HCEC 1CT (cell line): ENCODE results near the gene FSHR.

ENCODE experiments used
- DNase-seq: peaks from one replicate; pipeline ENCODE4 v3.0.0-alpha.2; 2017

FSHR gene

DNA sequence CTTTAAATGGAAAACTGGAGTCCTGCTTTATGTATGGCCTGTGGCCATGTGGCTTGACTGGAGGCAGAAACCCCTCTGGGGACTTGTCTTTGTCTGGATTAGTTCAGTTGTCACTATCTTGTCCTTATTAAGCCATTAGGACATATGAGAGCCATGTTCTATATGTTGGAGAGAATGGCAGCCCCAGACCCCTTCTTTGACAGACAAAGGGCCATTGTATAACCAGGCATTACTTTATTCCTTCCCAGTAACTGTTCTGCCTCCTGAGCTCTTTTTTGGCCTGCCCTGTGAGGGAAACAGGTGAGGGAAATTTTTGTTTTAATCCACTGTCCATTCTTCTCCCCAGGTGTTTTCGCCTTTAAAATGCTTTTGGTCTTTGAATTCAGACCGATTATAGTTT is 43.3 kb downstream of the FSHR start:
- no peak for DNase-seq

DNA sequence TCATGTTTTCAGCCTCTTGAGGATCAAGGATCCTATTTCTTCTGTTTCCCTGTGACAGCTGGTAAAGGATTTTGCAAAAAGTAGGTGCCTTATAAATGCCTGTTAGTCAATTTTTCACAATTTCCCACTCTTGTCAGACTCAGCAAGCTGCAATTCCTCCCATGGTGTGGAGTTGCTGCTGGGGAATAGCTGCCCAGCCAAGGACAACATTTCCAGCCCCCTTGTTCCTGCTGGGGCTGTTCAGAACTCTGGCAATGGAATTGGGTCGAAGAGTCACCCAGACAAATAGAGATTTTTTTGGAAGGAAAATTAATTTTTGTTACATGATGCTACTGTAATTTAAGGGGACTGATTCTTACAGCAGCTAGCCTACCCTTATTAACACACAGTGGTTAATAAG is 43.7 kb downstream of the FSHR start:
- no peak for DNase-seq

DNA sequence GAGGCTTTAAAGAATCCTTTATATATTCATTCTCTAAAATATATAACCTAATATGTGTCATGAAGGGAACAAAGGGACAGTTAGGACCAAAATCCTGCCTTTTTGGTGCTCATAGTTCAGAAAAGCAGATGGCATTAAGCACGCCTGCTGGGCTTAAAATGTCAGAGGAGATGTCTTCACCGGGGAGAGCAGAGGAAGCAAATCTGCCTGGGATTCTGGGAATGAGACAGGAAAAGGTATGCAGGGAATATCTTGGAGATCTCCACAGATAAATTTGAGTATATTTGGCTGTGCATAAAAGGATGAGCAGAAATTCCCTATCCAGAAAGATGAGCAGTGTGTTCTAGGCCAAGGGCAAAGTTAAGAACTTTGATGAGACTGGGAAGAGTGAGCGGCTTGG is 45.5 kb downstream of the FSHR start:
- DNase-seq, result no peak

DNA sequence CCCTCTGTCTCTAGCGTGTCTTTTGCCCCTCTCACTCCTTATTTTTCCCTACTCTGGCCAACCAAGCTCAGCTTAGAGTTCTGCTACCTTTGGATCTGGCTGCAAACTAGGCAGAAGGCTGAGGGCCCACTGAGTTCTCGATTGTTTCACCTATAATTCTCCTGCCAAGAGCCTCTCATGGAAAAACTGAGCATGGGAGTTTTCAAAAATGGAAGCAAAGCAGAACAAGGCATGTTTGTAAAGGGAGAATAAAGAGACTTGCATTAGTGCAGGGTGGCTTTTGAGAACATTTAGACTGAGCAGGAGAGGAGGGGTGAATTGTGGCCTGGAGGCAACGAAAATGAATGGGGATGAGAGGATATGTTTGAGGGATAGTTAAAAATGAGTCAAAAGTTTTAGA is 45.9 kb downstream of the FSHR start:
- DNase-seq, result no peak

DNA sequence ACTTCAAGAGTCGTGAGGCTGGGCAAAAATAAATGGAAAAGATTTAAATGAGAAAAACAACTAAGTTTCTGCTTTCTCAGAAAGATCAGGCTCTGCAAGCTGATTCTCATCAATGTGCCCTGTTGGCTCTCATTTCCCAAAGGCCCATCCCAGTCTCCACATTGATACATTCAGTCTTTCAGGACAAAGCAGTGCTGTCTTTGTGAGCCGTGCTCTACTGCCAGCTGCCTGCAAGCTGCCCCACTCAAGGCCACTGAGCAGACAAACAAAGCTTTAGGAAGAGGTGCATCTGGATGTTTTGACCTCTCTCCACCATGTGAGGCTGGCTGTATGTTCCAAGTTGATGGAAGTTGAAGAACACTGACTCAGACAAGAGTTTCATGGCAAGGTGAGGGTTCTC is 48.8 kb downstream of the FSHR start:
- DNase-seq, result no peak

DNA sequence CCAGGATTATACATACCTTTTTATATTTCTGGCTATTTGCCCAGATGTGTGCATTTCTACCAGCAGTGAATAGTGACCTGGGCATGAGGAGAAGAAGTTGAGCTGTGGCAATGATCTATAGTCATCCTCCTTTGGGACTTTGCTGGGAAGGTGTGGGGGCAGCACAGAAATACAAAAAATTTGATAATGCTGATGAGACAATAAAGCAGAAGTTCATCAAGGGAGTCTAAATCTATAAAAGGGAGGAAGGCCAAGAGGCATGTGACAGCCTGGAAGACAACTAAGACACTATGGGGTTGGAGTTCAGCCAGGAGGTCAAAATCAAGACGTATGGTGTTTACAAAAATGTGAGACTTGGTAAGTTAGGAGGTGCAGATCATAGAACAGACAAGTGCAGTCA is 52.2 kb downstream of the FSHR start:
- no peak for DNase-seq

DNA sequence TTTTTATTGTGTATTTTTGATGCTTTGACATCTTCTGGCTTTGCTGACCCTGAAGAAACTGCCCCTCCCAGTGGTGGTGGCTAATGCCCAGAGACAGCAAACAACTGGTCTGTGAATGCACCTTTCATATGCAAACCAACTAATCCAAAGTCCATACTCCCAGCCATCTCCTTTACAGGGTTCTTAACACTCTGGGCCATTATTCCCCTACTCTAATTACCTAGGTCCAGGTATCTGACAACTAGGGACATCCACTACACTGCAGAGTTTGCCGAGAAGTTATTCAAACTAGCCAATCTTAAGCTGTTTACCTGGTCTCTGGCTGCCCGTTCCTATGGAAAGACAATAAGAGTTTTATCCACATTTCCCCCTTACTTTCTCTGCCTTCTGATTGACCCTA is 73.6 kb downstream of the FSHR start:
- no peak for DNase-seq

DNA sequence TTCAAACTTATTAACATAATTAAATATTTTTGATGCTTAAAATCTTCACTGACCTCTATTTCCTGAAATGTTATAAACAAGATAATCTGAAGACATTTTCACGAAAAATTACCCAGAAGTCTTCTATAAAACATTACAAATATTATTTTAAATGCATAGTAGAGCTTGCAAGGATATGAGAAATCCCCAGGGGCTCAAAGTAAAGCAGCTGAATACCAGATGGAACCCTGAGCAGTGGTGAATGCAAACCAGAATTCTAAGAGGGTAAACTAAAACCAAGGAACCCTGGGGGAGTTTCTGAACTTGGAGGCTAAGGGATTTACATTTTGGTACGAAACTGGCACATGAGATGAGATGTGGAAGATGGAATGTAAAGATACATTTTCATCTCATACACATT is 83.6 kb downstream of the FSHR start:
- DNase-seq, result no peak

DNA sequence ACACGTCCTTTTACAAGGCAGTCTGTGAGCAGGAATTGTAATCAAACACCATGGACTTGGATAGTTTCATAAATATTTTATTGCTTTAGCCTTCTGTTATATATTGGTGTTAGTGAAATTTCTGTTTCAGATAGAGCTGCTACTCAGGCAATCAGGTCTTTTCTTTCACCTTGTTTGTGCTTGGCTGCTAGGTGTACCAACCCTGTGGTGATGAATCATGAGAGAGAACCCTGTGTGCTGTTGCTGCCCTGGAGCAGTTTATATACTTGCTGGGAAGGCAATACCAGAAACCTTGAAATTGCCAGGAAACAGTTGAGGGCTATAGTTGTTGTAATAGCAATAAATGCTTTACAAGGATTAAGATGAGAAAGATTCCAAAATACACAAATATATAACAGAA is 84.5 kb downstream of the FSHR start:
- no peak for DNase-seq

DNA sequence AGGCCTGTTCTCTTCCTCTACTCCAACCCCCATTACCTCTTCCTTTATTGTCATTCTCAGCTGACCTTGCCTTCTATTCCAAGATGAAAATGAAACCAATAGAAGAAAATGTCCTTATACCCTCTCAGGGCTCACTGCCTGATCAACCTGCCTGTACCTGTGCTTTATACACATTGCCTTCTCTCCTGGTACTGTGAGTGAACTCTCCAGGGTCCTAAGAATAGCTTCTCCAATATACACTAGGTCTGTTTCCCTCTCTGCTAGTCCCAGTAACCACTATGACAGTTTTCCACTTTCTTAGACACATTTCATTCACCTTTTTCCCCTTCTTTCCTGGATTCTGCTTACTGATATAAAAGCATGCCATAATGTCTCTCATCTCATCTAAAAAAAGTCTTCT is 85.7 kb downstream of the FSHR start:
- no peak for DNase-seq

DNA sequence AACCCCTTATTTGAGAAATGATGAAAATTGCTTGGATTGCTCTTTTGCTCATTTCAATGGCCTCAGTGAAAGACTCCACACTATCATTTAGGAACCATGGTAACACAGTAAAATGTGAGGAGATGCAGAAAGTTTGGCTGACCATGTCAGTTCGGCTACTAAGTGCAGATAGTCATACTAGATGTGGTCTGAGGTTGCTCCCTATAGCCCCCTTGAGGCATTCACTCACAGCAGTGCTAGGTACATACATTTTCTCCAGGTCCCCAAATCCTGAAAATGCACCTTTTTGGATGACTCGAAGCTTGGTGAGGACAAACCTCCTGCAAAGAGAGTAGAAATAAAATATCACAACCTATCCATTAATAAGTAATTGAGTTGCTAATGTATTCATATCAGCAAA is 86.3 kb downstream of the FSHR start:
- DNase-seq, result no peak

DNA sequence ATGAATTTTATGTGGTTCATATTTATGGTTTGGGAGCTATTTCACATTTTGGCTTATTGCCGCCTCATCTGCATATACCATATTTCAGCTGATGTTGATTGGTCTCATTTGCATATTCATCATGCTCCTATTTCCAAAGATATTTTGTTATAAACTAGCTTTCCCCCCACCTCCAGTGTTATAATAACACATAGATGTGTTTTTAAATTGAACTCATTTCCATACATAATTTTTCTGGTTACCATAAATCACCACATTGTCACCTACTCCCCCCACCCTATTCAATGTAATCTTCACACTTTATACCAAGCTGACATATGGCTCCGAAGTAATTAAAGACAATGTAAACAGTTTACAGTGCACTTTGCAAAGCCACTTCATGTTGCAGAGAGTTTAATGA is 101.2 kb downstream of the FSHR start:
- DNase-seq, result no peak

DNA sequence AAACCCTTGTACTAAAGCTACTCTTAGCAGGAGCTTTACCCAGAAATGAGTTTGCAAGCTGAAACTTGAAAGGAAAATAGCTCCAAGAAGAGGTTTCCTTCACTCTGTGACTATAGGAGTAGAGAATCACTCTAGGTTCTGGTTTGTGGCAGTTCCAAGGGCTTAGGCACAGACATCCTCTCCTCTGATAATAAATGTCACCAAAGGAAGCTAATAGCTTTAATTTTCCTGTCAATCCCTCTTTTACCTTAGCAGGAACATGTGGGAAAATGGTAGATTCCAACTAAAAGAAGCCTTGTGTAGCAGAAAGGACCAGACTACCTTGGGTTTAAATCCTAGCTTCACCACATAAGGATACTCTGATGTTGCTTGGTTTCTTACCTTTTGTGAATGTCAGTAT is 104.0 kb downstream of the FSHR start:
- DNase-seq, result no peak

DNA sequence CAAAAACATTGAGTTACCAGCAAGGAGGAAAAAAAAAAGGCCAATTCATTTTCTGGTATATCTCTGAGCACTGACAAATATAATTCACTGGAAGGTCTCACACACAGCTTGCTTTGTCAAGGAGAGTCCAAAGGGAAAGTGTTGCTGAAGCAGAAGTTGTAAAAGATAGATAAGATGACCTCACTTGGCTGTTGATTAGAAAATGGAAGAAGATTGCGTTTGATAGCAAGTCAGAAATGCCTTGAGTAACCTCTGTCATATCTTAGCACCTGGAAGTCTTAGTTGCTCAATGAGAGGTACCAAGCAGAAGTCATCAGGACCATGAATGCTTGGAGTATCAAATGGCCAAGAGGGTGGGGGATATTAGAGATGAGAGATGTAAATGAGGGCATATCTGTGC is 105.2 kb downstream of the FSHR start:
- DNase-seq, result no peak

DNA sequence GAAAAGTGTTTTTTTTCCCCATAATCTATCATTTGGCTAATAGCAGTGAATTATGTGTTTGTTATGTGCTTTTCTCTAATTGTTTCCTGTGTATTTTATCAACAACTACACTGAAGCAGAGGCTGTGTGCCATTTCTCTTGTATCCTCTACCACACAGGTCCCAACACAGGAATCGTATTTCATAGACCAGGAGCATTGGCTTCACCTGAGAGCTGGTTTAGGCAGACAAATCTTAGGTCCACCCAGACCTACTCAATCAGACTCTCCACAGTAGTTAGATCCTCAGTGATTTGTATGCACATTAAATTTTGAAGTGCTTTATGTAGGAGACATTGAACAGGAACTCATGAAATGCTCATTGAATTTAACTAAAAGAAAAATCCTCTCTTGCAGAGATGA is 109.2 kb downstream of the FSHR start:
- no peak for DNase-seq

DNA sequence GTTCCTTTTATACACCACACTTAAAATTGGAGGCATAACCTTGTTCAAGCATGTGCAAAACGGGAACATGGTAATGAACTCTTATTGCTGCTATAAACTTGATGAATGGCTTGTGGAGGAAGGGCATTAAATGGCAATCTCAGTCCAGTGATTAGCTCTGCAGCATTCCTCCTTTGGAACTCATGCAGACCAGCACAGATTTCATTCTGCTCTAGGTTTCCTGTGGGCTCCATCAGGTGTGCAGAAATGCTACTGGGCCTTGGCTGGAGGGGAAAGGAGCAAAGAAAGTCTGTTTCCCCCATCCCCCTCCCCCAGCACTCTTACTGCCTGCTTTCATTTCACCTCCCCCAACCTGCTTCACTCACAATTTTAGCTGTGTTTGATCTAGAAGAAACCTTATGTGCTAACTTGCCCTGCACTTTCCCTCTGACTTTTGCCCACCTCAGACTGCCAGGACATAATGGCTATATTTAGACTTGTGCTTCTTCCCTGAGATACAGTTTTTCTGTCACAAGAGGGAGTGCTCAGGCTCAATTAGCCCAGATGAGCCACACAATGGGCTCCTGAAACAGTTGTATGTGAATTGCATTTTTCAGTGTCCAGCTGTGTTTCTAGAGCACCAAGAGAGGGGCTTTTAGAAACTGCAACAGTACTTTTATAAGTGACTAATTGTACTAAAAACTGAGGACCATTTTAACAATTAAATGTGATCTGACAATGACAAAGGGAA is 109.8 kb downstream of the FSHR start:
- no peak for DNase-seq

DNA sequence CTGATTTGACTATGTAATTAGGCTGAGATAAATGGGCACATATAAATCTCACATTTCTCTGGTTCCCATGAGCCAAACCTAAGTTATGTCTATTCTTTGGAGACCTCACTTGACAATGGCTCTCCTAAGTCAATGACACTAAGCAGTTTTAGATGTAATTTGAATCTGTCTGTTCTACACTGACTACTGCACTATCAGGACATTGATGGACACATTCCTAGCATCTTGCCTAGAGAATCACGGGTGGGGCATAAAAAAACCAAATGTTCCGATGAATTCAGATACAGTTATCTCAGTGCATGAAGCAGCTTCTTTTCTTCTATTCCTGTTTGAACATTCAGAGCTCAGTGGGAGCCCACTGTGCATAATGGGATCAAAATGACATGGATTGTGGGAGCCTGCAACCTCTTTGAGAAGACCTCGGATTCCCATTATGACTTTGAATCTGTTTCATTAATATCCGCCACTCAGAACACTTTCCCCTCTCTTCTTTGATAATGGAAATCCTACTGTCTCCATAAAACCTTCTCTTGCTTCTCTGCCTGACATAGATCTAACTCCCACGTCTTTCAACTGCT is 110.8 kb downstream of the FSHR start:
- DNase-seq, result no peak

DNA sequence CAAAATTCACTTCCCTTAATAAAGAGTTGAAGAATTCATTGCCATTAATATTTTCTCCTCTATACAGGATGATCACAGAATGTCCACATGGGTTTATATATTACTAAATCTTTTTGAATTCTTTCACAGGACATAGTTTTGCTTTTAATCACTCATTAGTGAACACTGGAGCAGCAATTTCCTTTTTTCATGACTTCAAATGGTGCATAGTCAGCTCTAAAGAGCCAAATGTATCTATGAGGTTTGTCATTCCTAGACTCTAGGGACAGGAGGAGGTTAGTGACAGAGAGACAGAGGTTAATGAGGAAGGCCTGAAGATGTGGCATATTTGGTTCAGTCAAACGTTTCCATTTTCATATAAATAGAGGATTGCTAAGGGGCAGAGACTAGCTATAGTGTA is 111.8 kb downstream of the FSHR start:
- DNase-seq, result no peak

DNA sequence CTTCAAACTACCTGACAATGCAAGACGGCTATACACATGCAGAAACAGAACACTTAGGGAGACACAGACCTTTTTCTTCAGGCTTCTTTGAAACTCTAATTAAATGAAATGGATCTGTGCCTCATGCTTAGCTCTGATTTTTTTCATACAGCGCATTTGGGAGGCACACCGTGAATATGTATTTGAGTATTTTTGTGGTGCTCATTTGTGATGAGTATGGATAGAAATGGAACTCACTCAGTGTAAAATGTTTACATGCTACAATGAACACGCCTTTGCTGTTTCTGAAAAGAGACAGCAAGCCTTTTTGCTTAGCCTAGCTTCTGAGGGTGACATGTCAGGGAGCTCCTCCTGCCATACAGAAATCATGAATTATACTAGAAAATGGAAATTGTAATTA is 113.3 kb downstream of the FSHR start:
- no peak for DNase-seq

DNA sequence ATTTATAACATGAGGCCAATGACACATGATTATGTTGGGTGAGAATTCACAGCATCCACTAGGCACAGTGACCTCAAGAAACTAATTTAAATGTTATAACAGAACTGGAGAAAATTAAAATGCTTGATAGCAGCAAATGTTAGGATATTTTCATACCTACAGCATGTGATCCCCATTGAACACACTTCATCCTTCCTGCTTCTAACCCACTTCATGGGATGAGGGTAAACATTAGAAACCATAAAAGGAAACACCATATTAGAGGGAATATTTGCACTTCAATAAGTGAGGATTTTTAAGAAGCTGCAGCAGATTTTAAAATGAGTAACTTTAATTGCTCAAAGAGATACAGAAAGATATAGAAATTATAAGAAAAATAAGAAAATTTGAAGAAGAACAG is 117.1 kb downstream of the FSHR start:
- no peak for DNase-seq

DNA sequence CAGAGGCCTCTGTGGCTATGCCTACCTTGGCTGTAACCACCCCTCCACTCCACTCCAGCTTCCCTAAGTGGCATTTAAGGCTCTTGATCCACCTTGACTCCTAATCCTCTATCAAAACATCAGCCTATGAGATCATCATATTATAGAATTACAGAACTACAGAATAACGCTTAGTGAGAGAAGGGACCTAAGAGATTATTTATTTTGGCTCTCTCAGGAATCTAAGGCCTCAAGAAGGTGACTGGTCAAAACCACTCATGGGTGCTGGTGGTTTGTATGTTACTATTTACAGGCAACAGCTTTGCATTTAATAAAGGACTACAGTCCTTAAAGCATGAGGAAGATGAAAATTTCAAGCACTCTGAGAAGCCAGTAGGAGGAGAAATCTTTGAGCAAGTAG is 118.8 kb downstream of the FSHR start:
- DNase-seq, result no peak

DNA sequence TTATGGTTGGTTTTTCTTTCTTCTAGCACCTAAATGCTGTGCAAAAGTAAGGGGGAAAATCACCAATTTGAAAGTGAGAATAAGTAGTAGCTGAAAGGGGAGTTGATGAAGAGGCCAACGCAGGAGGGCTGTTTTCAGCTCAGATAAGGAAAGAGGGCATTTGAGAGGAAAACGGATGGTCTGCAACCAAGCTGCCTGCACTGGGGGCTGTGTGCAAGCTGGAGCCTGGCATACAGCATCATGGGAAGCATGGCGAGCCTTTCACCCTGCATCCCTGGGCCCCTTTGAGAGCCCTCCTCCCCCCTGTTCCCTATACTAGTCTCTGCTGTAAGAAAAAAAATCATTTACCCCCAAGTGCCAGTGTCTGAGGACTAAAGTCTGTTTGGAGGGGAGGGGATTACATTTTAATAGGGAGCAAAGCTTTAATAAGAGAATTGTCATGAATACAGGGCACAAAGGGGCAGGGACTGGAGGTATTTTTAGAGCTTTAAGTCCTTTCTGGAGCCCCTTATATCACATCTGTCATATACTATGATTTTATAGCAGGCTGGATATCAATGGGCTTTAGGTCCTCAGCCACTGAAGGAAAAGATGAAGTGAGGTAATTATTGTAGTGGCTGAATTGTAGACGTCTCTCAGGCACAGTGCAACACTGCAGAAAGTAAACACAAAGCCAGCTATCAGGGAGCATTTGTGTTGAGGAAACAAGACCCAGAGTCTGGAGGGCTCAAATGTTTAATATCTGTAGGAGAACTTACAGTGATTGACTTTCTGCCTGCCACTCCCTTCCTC is 120.7 kb downstream of the FSHR start:
- no peak for DNase-seq

DNA sequence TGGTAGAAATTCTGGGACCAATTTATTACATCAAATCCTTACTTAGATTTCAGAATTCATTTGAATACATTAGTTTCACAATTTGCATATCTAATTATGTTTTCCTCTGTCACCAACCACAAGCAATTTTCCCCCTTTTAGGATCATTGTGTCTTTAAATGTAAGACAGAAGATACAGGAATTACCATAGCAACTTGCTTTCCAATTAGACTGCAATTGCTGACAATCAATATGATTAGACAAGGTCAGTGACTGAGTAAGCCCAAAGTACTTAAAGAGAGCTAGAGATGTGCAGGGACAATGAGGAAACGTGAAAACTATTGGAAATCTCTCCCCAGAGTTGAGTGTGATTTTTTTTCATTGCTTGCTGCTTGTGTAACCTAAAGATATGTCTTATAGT is 121.4 kb downstream of the FSHR start:
- DNase-seq, result no peak

DNA sequence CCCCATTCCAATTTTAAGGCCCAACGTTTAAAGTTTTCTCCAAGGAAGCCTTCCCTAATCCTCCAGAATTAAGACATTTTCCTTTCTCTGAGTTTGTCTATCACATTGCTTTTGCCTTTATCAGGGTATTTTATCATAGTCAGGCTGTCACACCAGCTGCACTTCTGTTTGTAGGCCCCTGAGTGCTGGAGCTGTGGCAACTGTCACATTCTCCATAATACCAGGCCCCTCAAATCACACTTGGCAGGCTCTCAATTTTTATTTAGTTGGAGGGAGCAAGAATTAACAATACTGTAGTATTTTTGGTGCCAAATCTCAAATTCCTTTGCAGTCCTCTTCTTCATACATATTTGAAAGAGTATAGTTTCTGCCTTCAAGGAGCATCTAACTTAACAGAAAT is 122.2 kb downstream of the FSHR start:
- no peak for DNase-seq

DNA sequence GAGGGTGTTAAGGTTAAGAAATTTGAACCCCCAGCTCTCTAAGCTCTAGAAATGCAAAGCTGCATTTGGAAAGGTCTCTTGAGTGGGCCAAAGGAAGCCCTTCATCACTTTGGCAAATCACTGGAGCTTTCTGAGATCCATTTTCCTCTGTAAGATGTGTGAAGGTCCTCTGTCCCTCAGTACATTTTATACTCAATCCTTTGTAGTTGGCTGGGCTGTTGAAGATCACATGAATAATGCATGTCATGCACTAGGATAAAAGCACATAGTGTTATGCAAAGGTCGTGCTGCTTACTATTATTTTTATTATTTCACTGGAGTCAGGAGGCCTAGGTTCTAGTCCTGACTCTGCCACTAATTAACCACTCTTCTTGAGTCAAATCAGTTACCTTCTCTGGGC is 124.9 kb downstream of the FSHR start:
- no peak for DNase-seq
